Mucosa of rectum (tissue), 2 donors: ENCODE measurements around the gene MAD2L1.

ENCODE experiments used
- H3K27ac ChIP-seq, 2 donors: one replicate each; pipeline ENCODE4 v1.7.0; 2013; ENCODE audit warnings: inconsistent platforms in 2 of 2, low read depth in 2 of 2, low read length in 2 of 2
- H3K27me3 ChIP-seq, 2 donors: one replicate each; pipeline ENCODE4 v1.7.0; 2013; ENCODE audit warnings: low read length in 2 of 2; ENCODE audit not compliant: control insufficient read depth in 2 of 2, insufficient read depth in 2 of 2
- H3K36me3 ChIP-seq, 2 donors: one replicate each; pipeline ENCODE4 v1.7.0; 2013; ENCODE audit warnings: low read length in 2 of 2; ENCODE audit not compliant: control insufficient read depth in 2 of 2, insufficient read depth in 2 of 2
- H3K4me1 ChIP-seq, 2 donors: one replicate each; pipeline ENCODE4 v1.7.0; 2013; ENCODE audit warnings: low read length in 2 of 2, mild to moderate bottlenecking in 1 of 2; ENCODE audit not compliant: control insufficient read depth in 2 of 2, insufficient read depth in 2 of 2
- H3K4me3 ChIP-seq, 2 donors: one replicate each; pipeline ENCODE4 v1.7.0; 2013; ENCODE audit warnings: low read length in 2 of 2
- H3K9ac ChIP-seq, 2 donors: one replicate each; pipeline ENCODE4 v1.7.0; 2013; ENCODE audit warnings: low read length in 2 of 2, low read depth in 1 of 2, mild to moderate bottlenecking in 1 of 2
- H3K9me3 ChIP-seq, 2 donors: one replicate each; pipeline ENCODE4 v1.7.0; 2013; ENCODE audit warnings: low read length in 2 of 2; ENCODE audit not compliant: control insufficient read depth in 2 of 2
- donor health status: healthy.
- donor health status: Normal muscosa, but diverticular disease.

MAD2L1 gene

DNA sequence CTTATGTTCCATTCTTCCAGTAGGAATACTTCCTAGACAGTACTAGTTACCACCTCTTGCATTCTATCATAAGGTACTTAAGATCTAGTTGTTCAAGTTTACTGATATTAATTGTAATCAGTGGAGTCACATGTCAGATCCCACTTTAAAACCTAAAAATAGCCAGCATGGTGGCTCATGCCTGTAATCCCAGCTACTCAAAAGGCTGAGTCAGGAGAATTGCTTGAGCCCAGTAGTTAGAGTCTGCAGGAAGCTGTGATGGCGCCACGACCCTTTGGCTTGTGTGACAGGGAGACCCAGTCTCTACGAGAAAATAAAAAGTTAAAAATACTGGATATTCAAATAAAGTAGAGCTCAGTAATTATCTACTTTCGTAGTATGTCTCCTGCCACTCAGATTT, 57.7 kb downstream of the MAD2L1 start:
- Histone ChIP-seq H3K9me3 (no peaks in the 10 kb centered on the region), H3K36me3 (no peaks in the 10 kb centered on the region), H3K27me3 (no peaks in the 10 kb centered on the region), H3K9ac (no peak overlapping the region), H3K4me1 (no peaks in the 10 kb centered on the region), H3K4me3 (no peak overlapping the region), H3K27ac (no peak overlapping the region)

GRCh38 chr4:120007896-120008436, 58.7 kb downstream of the MAD2L1 start:
- H3K9ac ChIP-seq, result no peak overlapping the region
- no peaks in the 10 kb centered on the region for H3K4me1 ChIP-seq
- no peak overlapping the region for H3K27ac ChIP-seq
- no peaks in the 10 kb centered on the region for H3K27me3 ChIP-seq
- H3K9me3 ChIP-seq, result no peaks in the 10 kb centered on the region
- H3K36me3 ChIP-seq, result no peaks in the 10 kb centered on the region
- H3K4me3 ChIP-seq, result no peak overlapping the region

- Histone ChIP-seq H3K27ac (no peak overlapping the region), H3K9me3 (no peaks in the 10 kb centered on the region), H3K9ac (no peak overlapping the region), H3K4me1 (no peaks in the 10 kb centered on the region), H3K36me3 (no peaks in the 10 kb centered on the region), H3K27me3 (no peaks in the 10 kb centered on the region), H3K4me3 (no peak overlapping the region)
Measured at GRCh38 chr4:120007191-120007871, 59.3 kb downstream of the MAD2L1 start.
